K562 (cell line): ENCODE results near the gene KLF2. TPM values are rescaled to one million over a fixed set of nuclear protein-coding genes. Genes with fewer than 3 reads are reported as not detected.
A peak's percentile ranks its signal among the peaks of the same experiment; 100 is the strongest.

Source experiments
- ATAC-seq: fragments of 200-7000 bp; cut with Tn5 transposase; 3 replicates; pipeline ENCODE4 v1.9.1; 2020; ENCODE audit warnings: moderate library complexity
- BruUV-seq: library from RNA; stranded (reverse); fragments of 400-500 nt; replicated peaks from 2 replicates; lab custom pipeline; 2021; lab: Mats Ljungman, UMichigan
- CTCF ChIA-PET: fragments of 300-600 bp; formaldehyde crosslinking; extraction: SDS; loops from one replicate; lab custom pipeline; 2021; ENCODE audit warnings: low intra/inter-chr PET ratio; lab: Yijun Ruan, JAX
- POLR2A ChIA-PET: fragments of 300-600, 350-650 bp; sonication (Branson Sonifier 250); formaldehyde crosslinking; extraction: SDS; loops from one replicate; lab custom pipeline; 2021; ENCODE audit warnings: antibody characterized with exemption, inconsistent platforms; lab: Yijun Ruan, JAX
- DNase-seq, 4 experiments: peaks; one replicate each; pipeline versions ENCODE4 v3.0.0 to v3.0.0-alpha.2; 2011 to 2018; ENCODE audit warnings: low spot score in 3 of 4, mixed read lengths in 3 of 4; ENCODE audit errors: extremely low read depth in 1 of 4
- FAIRE-seq: peaks from 2 replicates; lab custom pipeline; 2011; peaks lifted over from hg19 to GRCh38; lab: Jason Lieb, UNC
- H2AFZ ChIP-seq: 2 replicates; pipeline ENCODE4 v1.6.0; 2011; ENCODE audit warnings: low read depth, low read length, control low read depth, inconsistent platforms
- H3K27ac ChIP-seq: fragments of 200-600 bp; 3 replicates; pipeline ENCODE4 v1.8.0; 2011; ENCODE audit warnings: low read depth, mild to moderate bottlenecking, control low read depth, inconsistent platforms, low read length, moderate library complexity, mixed read lengths; ENCODE audit errors: extremely low read depth
- H3K27me3 ChIP-seq, 2 experiments: fragments of 300-600 bp in 1 of 2; 2 replicates in 1 of 2; 3 replicates in 1 of 2; pipeline versions ENCODE4 v1.6.0 to v1.8.0; 2011; ENCODE audit warnings: inconsistent platforms in 2 of 2, low read length in 2 of 2, mild to moderate bottlenecking in 1 of 2, mixed read lengths in 1 of 2, moderate library complexity in 1 of 2; ENCODE audit not compliant: control insufficient read depth in 2 of 2, insufficient read depth in 2 of 2
- H3K36me3 ChIP-seq: fragments of 300-600 bp; 3 replicates; pipeline ENCODE4 v1.8.0; 2011; ENCODE audit warnings: mild to moderate bottlenecking, low read length, inconsistent platforms; ENCODE audit not compliant: control insufficient read depth, insufficient read depth
- H3K4me1 ChIP-seq, 2 experiments: fragments of 200-600 bp in 1 of 2; replicated peaks in 1 of 2; 2 replicates in 1 of 2; 3 replicates in 1 of 2; pipeline versions ENCODE4 v1.5.1 to v1.8.0; 2011; ENCODE audit warnings: inconsistent platforms in 2 of 2, low read length in 2 of 2, mild to moderate bottlenecking in 1 of 2, mixed read lengths in 1 of 2, moderate library complexity in 1 of 2; ENCODE audit not compliant: control insufficient read depth in 2 of 2, insufficient read depth in 2 of 2
- H3K4me2 ChIP-seq: 2 replicates; pipeline ENCODE4 v1.6.1; 2011; ENCODE audit warnings: low read length, control low read depth, inconsistent platforms, mixed read lengths; ENCODE audit not compliant: insufficient read depth
- H3K4me3 ChIP-seq: fragments of 200-600 bp; sonication (generic), shearing (Covaris generic); 2 replicates; pipeline ENCODE4 v1.5.1; 2016; ENCODE audit warnings: control low read depth, inconsistent platforms
- H3K79me2 ChIP-seq: fragments of 200-600 bp; 3 replicates; pipeline ENCODE4 v1.8.0; 2011; ENCODE audit warnings: low read length, inconsistent platforms; ENCODE audit not compliant: control insufficient read depth, insufficient read depth
- H3K9ac ChIP-seq, 2 experiments: 2 replicates each; pipeline versions ENCODE4 v1.6.0 to v1.6.1; 2011; ENCODE audit warnings: low read depth in 2 of 2, low read length in 2 of 2, control low read depth in 1 of 2, inconsistent platforms in 1 of 2, mild to moderate bottlenecking in 1 of 2, mixed read lengths in 1 of 2; ENCODE audit not compliant: insufficient read depth in 1 of 2
- H3K9me1 ChIP-seq: one replicate; pipeline ENCODE4 v1.6.0; 2011; ENCODE audit warnings: inconsistent platforms, mild to moderate bottlenecking, low read length, moderate library complexity; ENCODE audit not compliant: control insufficient read depth, insufficient read depth
- H3K9me3 ChIP-seq: replicated peaks from 2 replicates; pipeline ENCODE4 v1.5.1; 2011; ENCODE audit warnings: low read depth, low read length, inconsistent platforms; ENCODE audit not compliant: control insufficient read depth, insufficient read depth
- H4K20me1 ChIP-seq: replicated peaks from 2 replicates; pipeline ENCODE4 v1.6.1; 2011; ENCODE audit warnings: low read length, inconsistent platforms, mixed read lengths; ENCODE audit not compliant: control insufficient read depth, insufficient read depth
- DPF2 ChIP-seq: fragments of 450-650 bp; IDR thresholded peaks from 2 replicates; pipeline ENCODE4 v1.6.1; 2016
- NFIC ChIP-seq: fragments of 450-650 bp; IDR thresholded peaks from 2 replicates; pipeline ENCODE4 v1.6.1; 2017; ENCODE audit warnings: mild to moderate bottlenecking, inconsistent platforms
- RCOR1 ChIP-seq, 2 experiments: IDR thresholded peaks; 2 replicates each; pipeline ENCODE4 v1.6.1; 2012; ENCODE audit warnings: low read depth in 2 of 2, low read length in 2 of 2, borderline replicate concordance in 1 of 2, improper control_type of control experiment in 1 of 2
- REST ChIP-seq, 2 experiments: fragments of 450-650 bp; formaldehyde crosslinking in 1 of 2; IDR thresholded peaks; 2 replicates each; pipeline versions ENCODE4 v1.4.0 to v1.6.1; 2014 to 2020; ENCODE audit warnings: mild to moderate bottlenecking in 2 of 2, borderline replicate concordance in 1 of 2, low read depth in 1 of 2
- SMAD3 ChIP-seq: fragments of 450-650 bp; formaldehyde crosslinking; conservative IDR thresholded peaks from 2 replicates; pipeline ENCODE4 v1.4.0; 2020; ENCODE audit warnings: mild to moderate bottlenecking
- SMARCA4 ChIP-seq: fragments of 450-650 bp; IDR thresholded peaks from 2 replicates; pipeline ENCODE4 v1.6.1; 2016
- SMARCC2 ChIP-seq: fragments of 450-650 bp; IDR thresholded peaks from 2 replicates; pipeline ENCODE4 v1.6.1; 2017; ENCODE audit warnings: antibody characterized with exemption, moderate library complexity, mild to moderate bottlenecking, low read depth
- TRIM24 ChIP-seq, 2 experiments: fragments of 450-650 bp; IDR thresholded peaks; 2 replicates each; pipeline ENCODE4 v1.6.1; 2016
- ZC3H4 ChIP-seq: sonication (generic); formaldehyde crosslinking; IDR thresholded peaks from 2 replicates; pipeline ENCODE4 v1.9.0; 2021; ENCODE audit warnings: missing genetic modification reagents, borderline replicate concordance
- ZNF316 ChIP-seq: fragments of 450-650 bp; IDR thresholded peaks from 2 replicates; pipeline ENCODE4 v1.6.1; 2016
- ZNF589 ChIP-seq: fragments of 200-800 bp; sonication (Bioruptor generic); IDR thresholded peaks from 2 replicates; pipeline ENCODE4 v1.6.1; 2016; ENCODE audit warnings: low read depth, missing genetic modification characterization, missing compliant biosample characterization
- ZNF668 ChIP-seq: fragments of 250-450 bp; sonication (Bioruptor Pico); IDR thresholded peaks from 2 replicates; pipeline ENCODE4 v1.8.0; 2022; ENCODE audit warnings: mild to moderate bottlenecking, inconsistent platforms
- WGBS: fragments of 100-300 bp; shearing (Covaris generic); methylation state at CpG from one replicate; pipeline ENCODE4 v1.1.6; 2016; ENCODE audit warnings: low coverage, mixed read lengths; ENCODE audit not compliant: insufficient coverage; ENCODE audit errors: missing lambda C conversion rate; 5-methylcytosine and 5-hydroxymethylcytosine counted together
- in situ Hi-C: fragments of 300-500 bp; cut with MboI; formaldehyde crosslinking; loops from 4 replicates; pipeline ENCODE4 v1.15.0; 2018; ENCODE audit warnings: inconsistent platforms, mixed read lengths
- intact Hi-C: fragments of 100-400 bp; cut with micrococcal nuclease; formaldehyde crosslinking; loops from 2 replicates; pipeline ENCODE4 v1.14.2; 2022
- polyA plus RNA-seq, 8 experiments: library from polyadenylated mRNA; depleted of rRNA in 4 of 8; stranded (reverse) in 5 of 8; unstranded in 3 of 8; fragments of >200 nt; fragmentation: Nextera tagmentation in 2 of 8; fragmentation: Illumina TruSeq in 1 of 8; extraction: Ambion mirVana in 2 of 8; extraction: Trizol in 1 of 8; gene quantifications; 2 replicates each; pipeline versions ENCODE4 v1.2.1 to v1.2.3, GENCODE V29; 2011 to 2014; ENCODE audit warnings: inconsistent platforms in 1 of 8, missing spikeins in 1 of 8
- total RNA-seq, 7 experiments: library from RNA; depleted of rRNA in 6 of 7; stranded (reverse); fragments of >200 nt in 6 of 7; fragmentation: Illumina TruSeq in 2 of 7; extraction: Trizol in 2 of 7; gene quantifications; 2 replicates each; pipeline versions ENCODE4 v1.2.1 to v1.2.3, GENCODE V29; 2011 to 2021; ENCODE audit warnings: low replicate concordance in 1 of 7

KLF2 gene
- total and polyA plus RNA-seq, 9 of the 15 experiments (the other 6 are each of a cell fraction or from before 2014, with no cell fraction given): 0.07 to 0.71 TPM; not detected in 7

DNA sequence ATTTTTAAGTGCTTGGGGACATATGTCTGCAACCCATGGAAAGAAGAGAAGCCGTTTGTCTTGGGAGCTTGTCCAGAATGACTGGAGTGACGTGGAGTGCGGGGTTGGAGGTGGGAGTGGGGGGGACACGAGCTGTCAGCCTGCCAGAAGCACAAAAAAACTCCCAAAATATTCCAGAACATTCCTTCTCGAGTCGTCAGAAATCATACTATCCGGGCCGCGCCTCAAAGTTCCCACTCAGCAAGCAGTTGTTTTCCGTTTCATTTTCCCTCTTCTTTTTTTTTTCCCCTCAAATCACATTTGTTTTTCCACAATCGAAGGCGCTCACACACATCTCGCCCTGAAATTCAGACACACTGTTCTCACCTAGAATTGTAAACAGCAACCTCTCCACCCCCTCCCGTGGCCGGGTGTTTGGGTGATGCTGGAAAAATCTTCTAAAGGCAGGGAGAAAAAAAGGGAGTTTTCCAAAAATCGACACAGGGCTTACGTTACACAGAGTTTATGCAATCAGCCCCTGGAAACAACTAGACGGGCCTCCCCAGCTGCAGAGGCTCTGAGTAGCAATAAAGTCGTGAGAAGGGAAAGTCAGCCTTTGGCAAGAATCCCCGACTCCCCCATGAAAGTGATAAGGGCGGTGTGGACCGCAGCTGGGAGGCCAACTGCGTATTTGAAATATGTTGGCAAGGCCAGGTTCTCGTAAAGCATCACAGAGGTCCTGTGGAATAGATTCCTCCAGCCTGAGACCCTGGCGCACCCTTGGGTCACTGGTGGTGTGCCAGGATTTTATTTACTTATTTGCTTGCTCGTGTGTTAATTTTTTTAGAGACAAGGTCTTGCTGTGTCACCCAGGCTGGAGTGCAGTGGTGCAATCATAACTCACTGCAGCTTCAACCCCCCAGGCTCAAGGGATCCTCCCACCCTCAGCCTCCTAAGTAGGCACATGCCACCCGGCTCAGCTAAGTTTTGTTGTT, 31.2 kb upstream of the KLF2 start:
- no peaks in the 10 kb centered on the region for H3K36me3 ChIP-seq
- POLR2A ChIA-PET: no interaction called here
- no peaks in the 10 kb centered on the region for H3K79me2 ChIP-seq
- H3K4me1 ChIP-seq: peaks cover 2 to 12% of the 10 kb centered on the region in 2 experiments; a peak in 2 of 5 replicates
- no peak overlapping the region for H3K4me3 ChIP-seq
- peaks cover 0 to 12% of the 10 kb centered on the region in 2 experiments; a peak in 2 of 5 replicates for H3K27me3 ChIP-seq
- H3K4me2 ChIP-seq: peak overlapping the region; percentile 9; the same call in 1 of the 2 replicates
- H4K20me1 ChIP-seq: no peaks in the 10 kb centered on the region
- 0 out of 2 replicates have a peak overlapping the region, but pooled peaks have one; percentile 7 for H2AFZ ChIP-seq
- no peaks in the 10 kb centered on the region for H3K9me1 ChIP-seq
- FAIRE-seq (peak; percentile 86), DNase-seq (peak; percentile 41 to 68 (median 54)), ATAC-seq (peak; percentile 88)
- WGBS: 9% methylated on average over 26 of the region's 27 CpGs
- intact Hi-C loops (no loop called here), in situ Hi-C loops (no loop called here)
- BruUV-seq: no TSS peak
- CTCF ChIA-PET: no interaction called here
- no peak overlapping the region for H3K9ac ChIP-seq
- peaks cover 4% of the 10 kb centered on the region; the same call in 1 of the 2 replicates for H3K9me3 ChIP-seq
- no peak overlapping the region for H3K27ac ChIP-seq
- TF ChIP-seq ZNF316 (peak; percentile 55), DPF2 (peak; percentile 67), SMARCC2 (no peak), ZC3H4 (CRISPR knock-in tag) (no peak), SMARCA4 (peak; percentile 56; the same call in 1 of the 2 replicates), TRIM24 (IDR thresholded peaks at IDR 0.05) (peak in 1 of 2 experiments; percentile 18; a peak in 1 of 4 replicates), RCOR1 (IDR thresholded peaks at IDR 0.05; ENCODE audit: borderline replicate concordance in 1 of 2, low read depth in 2 of 2, low read length in 2 of 2) (peak in 1 of 2 experiments; percentile 34; a peak in 1 of 4 replicates), REST (IDR thresholded peaks at IDR 0.05; ENCODE audit: borderline replicate concordance) (no peak), REST (CRISPR knock-in tag; IDR thresholded peaks at IDR 0.05; ENCODE audit: low read depth) (no peak), NFIC (peak; percentile 63), ZNF668 (no peak), ZNF589 (0 out of 2 replicates have a peak, but pooled peaks have one; percentile 34), SMAD3 (no peak)
